HEK293 (cell line): Measurements from ENCODE around the gene SLAIN2.

Experiments used
- CTCF ChIA-PET: fragments of 350-600 bp; formaldehyde crosslinking; extraction: SDS; loops from one replicate; lab custom pipeline; 2021; ENCODE audit warnings: antibody characterized with exemption; lab: Yijun Ruan, JAX
- POLR2A ChIA-PET: fragments of 300-600 bp; formaldehyde crosslinking; extraction: SDS; loops from one replicate; lab custom pipeline; 2020; ENCODE audit warnings: antibody characterized with exemption, inconsistent platforms; lab: Yijun Ruan, JAX
- H3K27ac ChIP-seq: fragments of 200-500 bp; sonication (Bioruptor generic); 2 replicates; pipeline ENCODE4 v1.5.1; 2014; ENCODE audit warnings: low read depth, low read length, control low read depth, inconsistent platforms; ENCODE audit errors: extremely low read depth
- H3K36me3 ChIP-seq, 2 experiments: fragments of 200-500 bp in 1 of 2; sonication (Bioruptor generic) in 1 of 2; 1 replicate in 1 of 2; 2 replicates in 1 of 2; pipeline ENCODE4 v1.5.1; 2014 to 2017; ENCODE audit warnings: inconsistent platforms in 2 of 2, low read length in 2 of 2; ENCODE audit not compliant: control insufficient read depth in 2 of 2, insufficient read depth in 1 of 2
- H3K4me1 ChIP-seq: fragments of 200-500 bp; sonication (Bioruptor generic); 2 replicates; pipeline ENCODE4 v1.5.1; 2014; ENCODE audit warnings: mild to moderate bottlenecking, low read length, inconsistent platforms; ENCODE audit not compliant: control insufficient read depth, insufficient read depth
- H3K4me3 ChIP-seq: 2 replicates; pipeline ENCODE4 v1.5.1; 2011; ENCODE audit warnings: low read depth, mild to moderate bottlenecking, control low read depth, low read length, moderate library complexity
- H3K9me3 ChIP-seq: fragments of 200-500 bp; sonication (Bioruptor generic); 2 replicates; pipeline ENCODE4 v1.5.1; 2014; ENCODE audit warnings: low read depth, low read length, inconsistent platforms; ENCODE audit not compliant: control insufficient read depth, insufficient read depth
- GLIS1 ChIP-seq: fragments of 450-650 bp; formaldehyde crosslinking; IDR thresholded peaks from 2 replicates; pipeline ENCODE4 v1.5.1; 2016; ENCODE audit warnings: missing biosample characterization, missing genetic modification characterization
- KLF7 ChIP-seq: fragments of 450-650 bp; formaldehyde crosslinking; IDR thresholded peaks from 2 replicates; pipeline ENCODE4 v1.5.1; 2016; ENCODE audit warnings: missing biosample characterization, missing genetic modification characterization, borderline replicate concordance
- MYNN ChIP-seq: fragments of 450-650 bp; formaldehyde crosslinking; IDR thresholded peaks from 2 replicates; pipeline ENCODE4 v1.5.1; 2016; ENCODE audit warnings: missing biosample characterization, missing genetic modification characterization, borderline replicate concordance
- OVOL3 ChIP-seq: fragments of 450-650 bp; formaldehyde crosslinking; IDR thresholded peaks from 2 replicates; pipeline ENCODE4 v1.5.1; 2016; ENCODE audit warnings: missing biosample characterization, missing genetic modification characterization
- SCRT1 ChIP-seq: fragments of 450-650 bp; formaldehyde crosslinking; IDR thresholded peaks from 2 replicates; pipeline ENCODE4 v1.5.1; 2016; ENCODE audit warnings: missing biosample characterization, missing genetic modification characterization, borderline replicate concordance
- ZBTB17 ChIP-seq: fragments of 450-650 bp; formaldehyde crosslinking; IDR thresholded peaks from 2 replicates; pipeline ENCODE4 v1.5.1; 2016; ENCODE audit warnings: missing biosample characterization, missing genetic modification characterization
- ZNF10 ChIP-seq: fragments of 450-650 bp; formaldehyde crosslinking; IDR thresholded peaks from 2 replicates; pipeline ENCODE4 v1.5.1; 2017; ENCODE audit warnings: missing biosample characterization, missing genetic modification characterization
- ZNF211 ChIP-seq: fragments of 450-650 bp; formaldehyde crosslinking; IDR thresholded peaks from 2 replicates; pipeline ENCODE4 v1.5.1; 2016; ENCODE audit warnings: low read depth, missing biosample characterization, missing genetic modification characterization
- ZNF214 ChIP-seq: fragments of 450-650 bp; formaldehyde crosslinking; IDR thresholded peaks from 2 replicates; pipeline ENCODE4 v1.5.1; 2017; ENCODE audit warnings: missing biosample characterization, mild to moderate bottlenecking, missing genetic modification characterization, borderline replicate concordance
- ZNF266 ChIP-seq: fragments of 450-650 bp; formaldehyde crosslinking; IDR thresholded peaks from 2 replicates; pipeline ENCODE4 v1.5.1; 2016; ENCODE audit warnings: missing biosample characterization, missing genetic modification characterization, low read depth
- ZNF335 ChIP-seq: fragments of 450-650 bp; formaldehyde crosslinking; conservative IDR thresholded peaks from 2 replicates; pipeline ENCODE4 v1.5.1; 2016; ENCODE audit warnings: missing biosample characterization, missing genetic modification characterization
- ZNF366 ChIP-seq: fragments of 450-650 bp; formaldehyde crosslinking; conservative IDR thresholded peaks from 2 replicates; pipeline ENCODE4 v1.5.1; 2016; ENCODE audit warnings: missing biosample characterization, missing genetic modification characterization
- ZNF391 ChIP-seq: fragments of 450-650 bp; formaldehyde crosslinking; IDR thresholded peaks from 2 replicates; pipeline ENCODE4 v1.5.1; 2016; ENCODE audit warnings: low read depth, missing biosample characterization, missing genetic modification characterization, borderline replicate concordance
- ZNF529 ChIP-seq: fragments of 450-650 bp; formaldehyde crosslinking; IDR thresholded peaks from 2 replicates; pipeline ENCODE4 v1.5.1; 2017; ENCODE audit warnings: missing genetic modification characterization, missing biosample characterization; ENCODE audit not compliant: insufficient replicate concordance
- ZNF560 ChIP-seq: fragments of 450-650 bp; formaldehyde crosslinking; IDR thresholded peaks from 2 replicates; pipeline ENCODE4 v1.5.1; 2017; ENCODE audit warnings: missing biosample characterization, missing genetic modification characterization, borderline replicate concordance
- ZNF585B ChIP-seq: fragments of 450-650 bp; formaldehyde crosslinking; IDR thresholded peaks from 2 replicates; pipeline ENCODE4 v1.5.1; 2016; ENCODE audit warnings: missing biosample characterization, missing genetic modification characterization
- ZNF596 ChIP-seq: fragments of 450-650 bp; IDR thresholded peaks from 2 replicates; pipeline ENCODE4 v1.5.0; 2018; ENCODE audit warnings: missing biosample characterization, mild to moderate bottlenecking, missing genetic modification characterization, moderate library complexity
- ZNF600 ChIP-seq: fragments of 450-650 bp; formaldehyde crosslinking; IDR thresholded peaks from 2 replicates; pipeline ENCODE4 v1.5.1; 2016; ENCODE audit warnings: missing biosample characterization, missing genetic modification characterization
- ZNF658 ChIP-seq: fragments of 450-650 bp; formaldehyde crosslinking; IDR thresholded peaks from 2 replicates; pipeline ENCODE4; 2016; ENCODE audit warnings: missing biosample characterization, missing genetic modification characterization
- ZNF664 ChIP-seq: fragments of 450-650 bp; formaldehyde crosslinking; IDR thresholded peaks from 2 replicates; pipeline ENCODE4 v1.5.1; 2016; ENCODE audit warnings: missing biosample characterization, missing genetic modification characterization
- ZNF791 ChIP-seq: fragments of 450-650 bp; formaldehyde crosslinking; IDR thresholded peaks from 2 replicates; pipeline ENCODE4 v1.5.1; 2016; ENCODE audit warnings: missing biosample characterization, missing genetic modification characterization
- ZNF843 ChIP-seq: fragments of 450-650 bp; formaldehyde crosslinking; IDR thresholded peaks from 2 replicates; pipeline ENCODE4 v1.5.1; 2016; ENCODE audit warnings: missing biosample characterization, missing genetic modification characterization
- TF ChIP-seq, protein P1 (sequence below): fragments of 450-650 bp; IDR thresholded peaks from 2 replicates; pipeline ENCODE4 v1.5.1; 2018; ENCODE audit warnings: missing biosample characterization, mild to moderate bottlenecking, missing genetic modification characterization
- TF ChIP-seq, protein P2 (sequence below): fragments of 450-650 bp; formaldehyde crosslinking; IDR thresholded peaks from 2 replicates; pipeline ENCODE4 v1.5.1; 2017; ENCODE audit warnings: missing biosample characterization, missing genetic modification characterization
- TF ChIP-seq, protein P3 (sequence below): fragments of 450-650 bp; formaldehyde crosslinking; IDR thresholded peaks from 2 replicates; pipeline ENCODE4 v1.5.1; 2016; ENCODE audit warnings: missing biosample characterization, missing genetic modification characterization
- TF ChIP-seq, protein P4 (sequence below): fragments of 450-650 bp; formaldehyde crosslinking; IDR thresholded peaks from 2 replicates; pipeline ENCODE4 v1.5.1; 2016; ENCODE audit warnings: missing biosample characterization, missing genetic modification characterization
- TF ChIP-seq, protein P5 (sequence below): fragments of 450-650 bp; formaldehyde crosslinking; IDR thresholded peaks from 2 replicates; pipeline ENCODE4 v1.5.1; 2016; ENCODE audit warnings: missing biosample characterization, missing genetic modification characterization

Gene SLAIN2

DNA sequence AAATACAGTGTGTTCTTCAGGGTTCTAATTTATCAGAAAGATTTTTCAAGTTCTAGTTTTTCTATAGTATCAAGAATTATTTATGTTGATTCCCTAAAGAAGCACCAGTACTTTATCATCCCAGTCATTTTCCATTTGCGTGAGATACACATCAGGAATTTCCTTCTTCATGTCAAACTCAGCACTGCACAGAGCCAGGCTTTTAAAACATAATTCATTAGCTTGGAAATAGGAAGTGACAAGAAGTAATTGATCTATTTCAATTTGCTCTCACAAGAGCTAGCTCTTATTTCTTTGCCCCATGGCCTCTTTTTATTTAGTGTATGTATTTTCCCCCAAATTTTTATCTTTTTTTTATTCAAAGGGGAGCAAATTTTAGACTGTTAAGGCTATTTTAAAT lies 128.8 kb downstream of the SLAIN2 start (continued):
- no peak for TF ChIP-seq OVOL3 (tag by site-specific recombination)

DNA sequence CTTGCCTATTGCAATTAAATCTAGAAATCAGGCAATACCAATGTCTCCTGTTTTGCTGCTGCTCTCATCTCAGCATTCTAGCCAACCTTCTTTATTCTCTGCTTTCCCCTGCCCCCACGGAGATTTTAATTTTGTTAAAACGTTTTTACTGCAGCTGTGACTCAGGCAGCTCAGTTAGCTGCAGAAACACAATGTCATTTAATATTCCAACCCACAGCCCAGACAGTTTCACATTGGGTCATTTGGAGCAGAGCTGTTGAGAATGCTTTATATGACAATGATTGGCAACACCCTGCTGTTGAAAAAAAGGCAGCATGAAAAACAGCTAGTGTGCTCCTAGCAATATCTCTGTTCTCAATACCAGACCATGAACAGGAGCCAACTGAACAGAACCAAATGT lies 129.2 kb downstream of the SLAIN2 start:
- H3K9me3 ChIP-seq = no peaks in the 10 kb centered on the region
- no peaks in the 10 kb centered on the region for H3K36me3 ChIP-seq
- POLR2A ChIA-PET = no interaction called here
- no peak overlapping the region for H3K27ac ChIP-seq
- H3K4me1 ChIP-seq = no peaks in the 10 kb centered on the region
- no peak overlapping the region for H3K4me3 ChIP-seq
- CTCF ChIA-PET = no interaction called here
- TF ChIP-seq ZNF10 (tag by site-specific recombination) (0 out of 2 replicates have a peak, but pooled peaks have one; percentile 75), ZNF335 (tag by site-specific recombination) (peak; percentile 57; the same call in 1 of the 2 replicates), MYNN (no peak), KLF7 (tag by site-specific recombination) (no peak), GLIS1 (peak; percentile 75), ZNF266 (tag by site-specific recombination) (no peak), ZNF391 (tag by site-specific recombination) (no peak), ZNF600 (0 out of 2 replicates have a peak, but pooled peaks have one; percentile 48), SCRT1 (tag by site-specific recombination) (no peak), ZNF664 (tag by site-specific recombination) (no peak), ZNF214 (tag by site-specific recombination) (no peak), ZBTB17 (tag by site-specific recombination) (0 out of 2 replicates have a peak, but pooled peaks have one; percentile 14), ZNF560 (tag by site-specific recombination) (no peak)
- TF ChIP-seq, protein P1, sequence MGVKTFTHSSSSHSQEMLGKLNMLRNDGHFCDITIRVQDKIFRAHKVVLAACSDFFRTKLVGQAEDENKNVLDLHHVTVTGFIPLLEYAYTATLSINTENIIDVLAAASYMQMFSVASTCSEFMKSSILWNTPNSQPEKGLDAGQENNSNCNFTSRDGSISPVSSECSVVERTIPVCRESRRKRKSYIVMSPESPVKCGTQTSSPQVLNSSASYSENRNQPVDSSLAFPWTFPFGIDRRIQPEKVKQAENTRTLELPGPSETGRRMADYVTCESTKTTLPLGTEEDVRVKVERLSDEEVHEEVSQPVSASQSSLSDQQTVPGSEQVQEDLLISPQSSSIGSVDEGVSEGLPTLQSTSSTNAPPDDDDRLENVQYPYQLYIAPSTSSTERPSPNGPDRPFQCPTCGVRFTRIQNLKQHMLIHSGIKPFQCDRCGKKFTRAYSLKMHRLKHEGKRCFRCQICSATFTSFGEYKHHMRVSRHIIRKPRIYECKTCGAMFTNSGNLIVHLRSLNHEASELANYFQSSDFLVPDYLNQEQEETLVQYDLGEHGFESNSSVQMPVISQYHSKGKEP (tag by site-specific recombination) = peak; percentile 97
- TF ChIP-seq, protein P2, sequence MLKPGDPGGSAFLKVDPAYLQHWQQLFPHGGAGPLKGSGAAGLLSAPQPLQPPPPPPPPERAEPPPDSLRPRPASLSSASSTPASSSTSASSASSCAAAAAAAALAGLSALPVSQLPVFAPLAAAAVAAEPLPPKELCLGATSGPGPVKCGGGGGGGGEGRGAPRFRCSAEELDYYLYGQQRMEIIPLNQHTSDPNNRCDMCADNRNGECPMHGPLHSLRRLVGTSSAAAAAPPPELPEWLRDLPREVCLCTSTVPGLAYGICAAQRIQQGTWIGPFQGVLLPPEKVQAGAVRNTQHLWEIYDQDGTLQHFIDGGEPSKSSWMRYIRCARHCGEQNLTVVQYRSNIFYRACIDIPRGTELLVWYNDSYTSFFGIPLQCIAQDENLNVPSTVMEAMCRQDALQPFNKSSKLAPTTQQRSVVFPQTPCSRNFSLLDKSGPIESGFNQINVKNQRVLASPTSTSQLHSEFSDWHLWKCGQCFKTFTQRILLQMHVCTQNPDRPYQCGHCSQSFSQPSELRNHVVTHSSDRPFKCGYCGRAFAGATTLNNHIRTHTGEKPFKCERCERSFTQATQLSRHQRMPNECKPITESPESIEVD (tag by site-specific recombination) = peak; percentile 49; the same call in 1 of the 2 replicates
- TF ChIP-seq, protein P3, sequence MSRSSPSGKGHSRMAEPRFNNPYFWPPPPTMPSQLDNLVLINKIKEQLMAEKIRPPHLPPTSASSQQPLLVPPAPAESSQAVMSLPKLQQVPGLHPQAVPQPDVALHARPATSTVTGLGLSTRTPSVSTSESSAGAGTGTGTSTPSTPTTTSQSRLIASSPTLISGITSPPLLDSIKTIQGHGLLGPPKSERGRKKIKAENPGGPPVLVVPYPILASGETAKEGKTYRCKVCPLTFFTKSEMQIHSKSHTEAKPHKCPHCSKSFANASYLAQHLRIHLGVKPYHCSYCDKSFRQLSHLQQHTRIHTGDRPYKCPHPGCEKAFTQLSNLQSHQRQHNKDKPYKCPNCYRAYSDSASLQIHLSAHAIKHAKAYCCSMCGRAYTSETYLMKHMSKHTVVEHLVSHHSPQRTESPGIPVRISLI = no peak

DNA sequence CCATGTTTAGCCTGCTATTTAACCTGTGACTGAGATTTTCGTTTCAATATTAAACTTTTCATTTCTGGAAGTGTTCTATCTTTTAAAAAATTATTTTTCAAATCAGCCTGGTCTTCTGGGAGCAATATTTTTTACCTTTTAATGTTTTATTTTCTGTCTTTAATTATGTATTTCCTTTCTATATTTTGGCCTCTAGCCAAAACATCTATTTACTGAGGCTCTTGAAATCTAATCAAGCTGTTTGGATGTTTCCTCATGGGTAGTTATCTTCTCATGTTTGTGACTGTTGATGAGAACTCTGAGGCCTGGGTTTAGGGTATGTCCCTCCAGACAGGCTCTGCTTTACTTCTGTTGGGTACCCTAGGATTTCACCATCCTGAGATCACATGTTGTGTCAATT lies 131.5 kb downstream of the SLAIN2 start:
- POLR2A ChIA-PET = no interaction called here

More for the DNA sequence above, 131.5 kb downstream of the SLAIN2 start:
- no peaks in the 10 kb centered on the region for H3K9me3 ChIP-seq
- H3K4me1 ChIP-seq = no peaks in the 10 kb centered on the region
- H3K27ac ChIP-seq = no peak overlapping the region
- TF ChIP-seq ZNF366 (tag by site-specific recombination) = no peak
- no peak for TF ChIP-seq ZNF843 (tag by site-specific recombination)
- TF ChIP-seq ZNF10 (tag by site-specific recombination) = no peak
- TF ChIP-seq, protein P4, sequence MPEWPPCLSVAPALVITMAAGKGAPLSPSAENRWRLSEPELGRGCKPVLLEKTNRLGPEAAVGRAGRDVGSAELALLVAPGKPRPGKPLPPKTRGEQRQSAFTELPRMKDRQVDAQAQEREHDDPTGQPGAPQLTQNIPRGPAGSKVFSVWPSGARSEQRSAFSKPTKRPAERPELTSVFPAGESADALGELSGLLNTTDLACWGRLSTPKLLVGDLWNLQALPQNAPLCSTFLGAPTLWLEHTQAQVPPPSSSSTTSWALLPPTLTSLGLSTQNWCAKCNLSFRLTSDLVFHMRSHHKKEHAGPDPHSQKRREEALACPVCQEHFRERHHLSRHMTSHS (tag by site-specific recombination) = no peak
- TF ChIP-seq ZNF596 = no peak
- no peak for TF ChIP-seq ZNF658 (tag by site-specific recombination)
- no peak for TF ChIP-seq ZNF791 (tag by site-specific recombination)
- no peak for TF ChIP-seq ZNF585B (tag by site-specific recombination)
- no peak for TF ChIP-seq ZNF529 (tag by site-specific recombination)
- TF ChIP-seq ZNF211 (tag by site-specific recombination) = no peak
- TF ChIP-seq, protein P5, sequence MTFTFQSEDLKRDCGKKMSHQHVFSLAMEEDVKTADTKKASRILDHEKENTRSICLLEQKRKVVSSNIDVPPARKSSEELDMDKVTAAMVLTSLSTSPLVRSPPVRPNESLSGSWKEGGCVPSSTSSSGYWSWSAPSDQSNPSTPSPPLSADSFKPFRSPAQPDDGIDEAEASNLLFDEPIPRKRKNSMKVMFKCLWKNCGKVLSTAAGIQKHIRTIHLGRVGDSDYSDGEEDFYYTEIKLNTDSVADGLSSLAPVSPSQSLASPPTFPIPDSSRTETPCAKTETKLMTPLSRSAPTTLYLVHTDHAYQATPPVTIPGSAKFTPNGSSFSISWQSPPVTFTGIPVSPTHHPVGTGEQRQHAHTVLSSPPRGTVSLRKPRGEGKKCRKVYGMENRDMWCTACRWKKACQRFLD = no peak
- no peaks in the 10 kb centered on the region for H3K36me3 ChIP-seq
- no peak overlapping the region for H3K4me3 ChIP-seq
- CTCF ChIA-PET = no interaction called here
